ENCODE data around the gene C1orf226.

DNA sequence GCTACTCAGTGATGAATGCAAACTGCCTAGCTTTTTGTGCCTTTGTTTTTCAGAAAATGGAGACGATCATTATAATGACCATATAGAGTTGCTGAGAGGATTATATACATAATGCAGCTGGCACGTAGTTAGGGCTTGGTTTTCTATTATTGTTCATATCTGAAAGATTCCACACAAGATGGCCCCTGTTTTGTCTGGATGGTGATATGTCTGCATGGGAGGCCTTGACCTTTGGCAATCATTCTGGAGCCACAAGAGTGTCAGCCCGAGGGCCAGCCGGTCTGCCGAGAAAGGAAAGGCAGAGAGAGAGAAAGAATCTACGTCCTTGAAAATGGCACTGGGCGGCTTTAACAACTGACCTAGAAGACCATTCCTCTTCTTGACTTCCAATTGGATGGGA, 36.1 kb downstream of the C1orf226 start:
- TF ChIP-seq, protein P1, sequence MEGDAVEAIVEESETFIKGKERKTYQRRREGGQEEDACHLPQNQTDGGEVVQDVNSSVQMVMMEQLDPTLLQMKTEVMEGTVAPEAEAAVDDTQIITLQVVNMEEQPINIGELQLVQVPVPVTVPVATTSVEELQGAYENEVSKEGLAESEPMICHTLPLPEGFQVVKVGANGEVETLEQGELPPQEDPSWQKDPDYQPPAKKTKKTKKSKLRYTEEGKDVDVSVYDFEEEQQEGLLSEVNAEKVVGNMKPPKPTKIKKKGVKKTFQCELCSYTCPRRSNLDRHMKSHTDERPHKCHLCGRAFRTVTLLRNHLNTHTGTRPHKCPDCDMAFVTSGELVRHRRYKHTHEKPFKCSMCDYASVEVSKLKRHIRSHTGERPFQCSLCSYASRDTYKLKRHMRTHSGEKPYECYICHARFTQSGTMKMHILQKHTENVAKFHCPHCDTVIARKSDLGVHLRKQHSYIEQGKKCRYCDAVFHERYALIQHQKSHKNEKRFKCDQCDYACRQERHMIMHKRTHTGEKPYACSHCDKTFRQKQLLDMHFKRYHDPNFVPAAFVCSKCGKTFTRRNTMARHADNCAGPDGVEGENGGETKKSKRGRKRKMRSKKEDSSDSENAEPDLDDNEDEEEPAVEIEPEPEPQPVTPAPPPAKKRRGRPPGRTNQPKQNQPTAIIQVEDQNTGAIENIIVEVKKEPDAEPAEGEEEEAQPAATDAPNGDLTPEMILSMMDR (conservative IDR thresholded peaks at IDR 0.05; ENCODE audit: low read depth in 2 of 2), result no peak
- TF ChIP-seq POLR2AphosphoS5 (IDR thresholded peaks at IDR 0.05; ENCODE audit: low read depth) (no peak), EZH2phosphoT487 (IDR thresholded peaks at IDR 0.05; ENCODE audit: unreplicated experiment) (no peak), EZH2 (IDR thresholded peaks at IDR 0.05; ENCODE audit: low read depth, unreplicated experiment) (no peak), ZNF114 (CRISPR knock-in tag; IDR thresholded peaks at IDR 0.05) (no peak), ETS1 (IDR thresholded peaks at IDR 0.05) (no peak), STAT1 (IDR thresholded peaks at IDR 0.05; ENCODE audit: unreplicated experiment) (no peak)
- TF ChIP-seq, protein P2, sequence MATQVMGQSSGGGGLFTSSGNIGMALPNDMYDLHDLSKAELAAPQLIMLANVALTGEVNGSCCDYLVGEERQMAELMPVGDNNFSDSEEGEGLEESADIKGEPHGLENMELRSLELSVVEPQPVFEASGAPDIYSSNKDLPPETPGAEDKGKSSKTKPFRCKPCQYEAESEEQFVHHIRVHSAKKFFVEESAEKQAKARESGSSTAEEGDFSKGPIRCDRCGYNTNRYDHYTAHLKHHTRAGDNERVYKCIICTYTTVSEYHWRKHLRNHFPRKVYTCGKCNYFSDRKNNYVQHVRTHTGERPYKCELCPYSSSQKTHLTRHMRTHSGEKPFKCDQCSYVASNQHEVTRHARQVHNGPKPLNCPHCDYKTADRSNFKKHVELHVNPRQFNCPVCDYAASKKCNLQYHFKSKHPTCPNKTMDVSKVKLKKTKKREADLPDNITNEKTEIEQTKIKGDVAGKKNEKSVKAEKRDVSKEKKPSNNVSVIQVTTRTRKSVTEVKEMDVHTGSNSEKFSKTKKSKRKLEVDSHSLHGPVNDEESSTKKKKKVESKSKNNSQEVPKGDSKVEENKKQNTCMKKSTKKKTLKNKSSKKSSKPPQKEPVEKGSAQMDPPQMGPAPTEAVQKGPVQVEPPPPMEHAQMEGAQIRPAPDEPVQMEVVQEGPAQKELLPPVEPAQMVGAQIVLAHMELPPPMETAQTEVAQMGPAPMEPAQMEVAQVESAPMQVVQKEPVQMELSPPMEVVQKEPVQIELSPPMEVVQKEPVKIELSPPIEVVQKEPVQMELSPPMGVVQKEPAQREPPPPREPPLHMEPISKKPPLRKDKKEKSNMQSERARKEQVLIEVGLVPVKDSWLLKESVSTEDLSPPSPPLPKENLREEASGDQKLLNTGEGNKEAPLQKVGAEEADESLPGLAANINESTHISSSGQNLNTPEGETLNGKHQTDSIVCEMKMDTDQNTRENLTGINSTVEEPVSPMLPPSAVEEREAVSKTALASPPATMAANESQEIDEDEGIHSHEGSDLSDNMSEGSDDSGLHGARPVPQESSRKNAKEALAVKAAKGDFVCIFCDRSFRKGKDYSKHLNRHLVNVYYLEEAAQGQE (IDR thresholded peaks at IDR 0.05; ENCODE audit: unreplicated experiment), result no peak
